ENCODE data around the gene VAV2.

Gene VAV2

DNA sequence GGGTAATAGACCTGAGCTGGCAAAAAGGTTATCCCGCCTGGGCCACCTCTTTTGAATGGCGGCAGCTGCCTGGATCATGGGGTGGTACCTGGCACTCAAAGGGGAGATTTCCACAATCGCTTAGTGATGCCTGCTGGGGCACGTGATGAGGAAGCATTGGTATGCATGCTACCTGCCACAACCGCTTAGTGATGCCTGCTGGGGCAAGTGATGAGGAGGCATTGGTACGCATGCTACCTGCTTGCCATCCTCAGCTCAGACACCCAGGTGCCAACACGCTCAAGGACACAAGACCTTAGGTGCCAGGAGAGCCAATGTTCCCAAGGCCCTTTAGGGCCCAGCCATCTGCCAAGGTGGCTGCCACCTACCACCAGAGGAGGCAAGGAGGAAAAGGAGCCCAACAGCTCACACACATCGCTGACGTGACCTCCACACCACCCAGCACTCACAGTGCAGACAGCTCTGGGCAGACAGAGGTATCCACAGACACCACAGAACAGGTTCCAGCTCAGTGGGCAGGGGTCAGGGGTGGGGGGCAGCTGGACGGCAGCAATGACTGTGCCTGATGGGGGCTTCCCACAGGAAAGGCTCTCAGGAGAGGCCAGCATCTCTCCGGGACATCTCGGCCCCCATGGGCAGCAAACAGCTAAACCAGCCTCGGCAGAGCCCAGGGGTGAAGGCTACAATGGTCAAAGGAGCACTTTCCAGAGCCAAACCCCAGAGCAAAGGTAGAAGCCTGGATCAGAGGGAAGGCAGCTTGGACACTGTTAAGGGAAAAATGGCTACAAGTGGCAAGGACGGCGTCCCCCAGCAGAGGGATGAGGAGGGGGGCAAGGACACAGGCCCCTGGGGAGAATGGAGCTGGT is 210.9 kb downstream of the VAV2 start:
- DNase-seq (ENCODE audit: low spot score) = no peak

DNA sequence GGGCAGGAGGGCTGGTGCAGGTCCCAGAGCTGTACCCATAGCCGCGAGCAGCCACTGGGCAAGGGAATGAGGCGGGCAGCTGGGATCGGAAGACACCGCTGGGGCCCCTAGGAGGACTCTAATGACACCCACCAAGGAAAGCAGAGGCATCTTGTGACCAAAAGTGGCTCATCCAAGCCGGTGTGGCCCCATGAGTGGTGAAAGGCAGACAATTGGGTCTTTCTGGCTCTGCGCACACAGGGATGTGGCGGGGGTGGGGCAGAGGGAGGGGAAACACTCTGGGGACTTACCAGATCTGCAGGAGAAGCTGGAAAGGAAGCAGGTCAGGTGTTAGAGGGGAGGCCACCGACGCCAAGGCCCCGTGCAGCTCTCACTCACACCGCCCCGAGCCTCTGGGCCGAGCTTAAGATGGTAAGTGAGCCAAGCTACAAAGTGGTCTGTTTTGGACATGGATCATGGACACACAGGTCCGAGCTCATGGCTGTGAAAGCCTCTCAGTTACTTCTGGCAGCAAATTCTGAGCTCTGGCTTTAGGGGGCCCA is 211.6 kb downstream of the VAV2 start:
- no peak for DNase-seq (ENCODE audit: low spot score)

DNA sequence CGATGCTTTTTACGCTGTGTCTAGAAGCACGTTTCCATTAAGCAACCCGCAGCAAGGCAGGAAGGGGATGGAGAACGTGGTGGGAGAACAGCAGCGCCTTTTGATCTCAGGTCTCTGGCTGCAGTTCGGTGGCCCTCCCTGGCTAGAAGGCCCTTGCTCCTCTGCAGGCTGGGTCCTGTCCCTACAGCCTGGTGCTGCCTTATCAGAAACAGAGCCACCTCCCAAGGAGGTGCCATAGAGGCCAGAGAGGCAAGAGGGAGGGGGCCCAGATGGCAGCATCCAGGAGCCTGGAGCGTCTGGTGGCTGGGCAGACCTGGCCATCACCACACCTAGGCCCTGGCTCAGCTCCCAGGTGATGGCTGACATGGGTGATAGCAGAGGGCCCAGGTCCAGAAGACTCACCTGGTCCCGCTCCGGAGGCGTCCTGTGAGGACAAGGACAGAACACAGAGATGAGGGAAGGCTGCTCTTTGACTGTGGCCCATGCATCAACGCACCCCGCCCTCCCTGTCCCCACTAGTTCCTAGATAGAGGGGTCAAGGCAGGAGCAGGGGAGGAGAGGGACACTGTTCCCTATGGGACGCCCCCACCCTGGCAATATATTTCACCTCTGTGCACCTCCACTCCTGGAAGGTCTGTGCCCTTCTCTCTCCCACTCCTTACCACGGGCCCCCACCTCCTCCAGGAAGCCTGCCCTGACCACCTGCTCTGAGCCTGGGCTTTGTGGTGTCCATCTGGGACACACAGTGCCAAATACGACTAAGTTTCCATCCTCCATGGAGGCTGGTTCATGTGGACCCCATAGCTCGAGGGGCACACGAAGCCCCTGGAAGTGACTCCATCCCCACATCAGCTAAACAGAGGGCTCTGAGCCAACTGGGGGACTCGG is 212.4 kb downstream of the VAV2 start:
- DNase-seq (ENCODE audit: low spot score) = no peak

DNA sequence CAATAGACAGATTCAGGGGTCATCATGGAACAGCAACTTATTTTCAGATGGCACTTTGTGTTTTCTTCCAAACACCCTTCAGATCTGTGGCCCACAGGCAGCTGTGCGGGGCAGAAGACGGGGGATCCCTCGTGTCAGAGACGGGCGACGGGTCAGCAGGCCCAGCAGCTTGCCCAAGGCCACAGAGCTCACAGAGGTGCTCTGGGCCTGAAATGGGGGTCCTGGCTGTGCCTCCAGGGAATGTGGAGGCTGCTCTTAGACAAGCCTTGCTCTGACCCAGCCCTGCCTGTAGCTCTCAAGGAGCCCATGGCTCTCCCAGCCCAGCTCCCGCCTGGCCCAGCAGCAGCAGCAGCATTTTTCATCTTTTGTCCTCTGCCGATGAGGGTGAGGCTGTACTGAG is 213.0 kb downstream of the VAV2 start:
- DNase-seq (ENCODE audit: low spot score) = no peak

DNA sequence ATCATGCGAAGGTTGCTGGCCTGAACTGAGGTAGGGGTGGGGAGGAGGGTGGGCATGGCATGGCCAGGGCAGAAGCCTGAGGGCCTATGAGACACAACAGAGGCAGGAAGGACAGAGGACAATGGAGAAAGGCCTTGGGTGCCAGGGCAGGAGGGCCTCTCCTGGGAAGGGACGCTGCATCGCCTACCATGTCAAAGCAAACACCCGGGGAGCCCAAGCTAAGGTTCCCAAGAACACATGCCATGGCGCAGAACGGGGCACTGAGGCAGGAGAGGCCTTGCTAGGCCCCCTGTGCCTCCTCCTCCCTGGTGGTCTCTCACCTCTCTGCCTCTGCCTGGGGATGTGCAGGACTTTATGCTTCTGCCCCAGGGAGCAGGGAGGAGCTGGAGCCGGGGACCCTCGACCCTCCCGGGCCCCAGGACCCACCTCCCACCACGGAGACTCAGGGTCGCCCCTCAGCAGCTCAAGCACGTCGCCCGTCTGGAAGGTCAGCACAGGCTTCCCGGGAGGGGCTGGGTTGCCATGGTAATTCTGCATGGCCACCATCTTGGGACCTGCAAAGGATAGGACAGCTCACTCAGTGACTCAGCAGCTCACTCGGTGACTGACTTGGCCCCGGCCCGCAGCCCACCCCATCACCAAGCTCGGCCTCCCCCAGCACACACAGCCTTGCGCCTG is 213.6 kb downstream of the VAV2 start:
- no peak for DNase-seq (ENCODE audit: low spot score)

DNA sequence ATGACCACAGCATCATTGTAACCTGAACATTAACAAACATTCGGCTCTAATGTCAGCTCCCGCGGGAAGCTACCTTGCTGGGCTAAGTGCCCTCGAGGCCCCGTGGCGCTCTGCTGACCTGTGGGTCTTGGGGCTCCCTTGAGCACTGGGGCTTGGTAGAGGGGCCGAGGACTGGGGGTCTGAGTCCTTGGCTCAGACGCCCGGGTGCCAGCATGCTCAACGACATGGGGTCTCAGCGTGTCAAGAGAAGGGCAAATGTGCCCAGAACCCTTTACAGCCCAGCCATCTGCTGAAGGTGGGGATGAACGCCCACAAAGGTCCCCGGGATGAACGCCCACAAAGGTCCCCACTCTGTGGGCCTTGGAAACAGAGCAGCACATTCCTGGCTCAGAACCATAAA is 214.3 kb downstream of the VAV2 start:
- DNase-seq (ENCODE audit: low spot score) = no peak

DNA sequence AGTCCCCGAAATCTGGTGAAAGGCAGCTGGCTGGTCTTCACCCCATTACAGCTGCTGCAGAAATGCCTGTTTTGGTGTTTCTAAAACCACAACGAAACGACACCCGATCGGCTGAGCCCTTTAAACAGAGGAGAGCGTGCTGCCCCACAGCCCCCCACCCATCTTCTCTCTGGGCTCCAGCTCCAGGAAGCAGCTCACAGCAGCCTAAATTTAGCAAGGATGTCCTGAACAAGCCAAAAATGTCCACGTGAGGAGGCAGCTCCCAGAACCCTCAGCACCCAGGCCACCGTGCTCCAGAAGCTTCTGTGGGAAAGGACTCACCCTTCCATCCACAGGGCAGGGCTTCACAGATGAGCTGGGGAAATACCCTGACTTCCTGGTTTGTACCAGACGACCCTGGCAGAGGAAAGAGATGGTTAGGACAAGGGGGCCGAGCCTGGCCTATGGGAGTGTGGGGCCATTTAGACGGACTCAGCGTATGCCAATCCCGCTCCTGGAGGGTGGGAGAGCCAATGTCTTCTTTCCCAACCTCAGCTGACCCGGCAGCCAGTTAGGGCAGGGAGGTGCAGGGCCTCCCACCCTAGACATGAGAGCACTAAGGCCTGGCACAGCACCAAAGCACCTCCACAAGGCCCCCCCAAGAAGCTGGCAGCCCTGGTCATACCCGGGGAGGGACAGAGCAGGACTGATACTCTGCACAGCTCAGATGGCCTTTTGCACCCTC is 214.9 kb downstream of the VAV2 start:
- no peak for DNase-seq (ENCODE audit: low spot score)

DNA sequence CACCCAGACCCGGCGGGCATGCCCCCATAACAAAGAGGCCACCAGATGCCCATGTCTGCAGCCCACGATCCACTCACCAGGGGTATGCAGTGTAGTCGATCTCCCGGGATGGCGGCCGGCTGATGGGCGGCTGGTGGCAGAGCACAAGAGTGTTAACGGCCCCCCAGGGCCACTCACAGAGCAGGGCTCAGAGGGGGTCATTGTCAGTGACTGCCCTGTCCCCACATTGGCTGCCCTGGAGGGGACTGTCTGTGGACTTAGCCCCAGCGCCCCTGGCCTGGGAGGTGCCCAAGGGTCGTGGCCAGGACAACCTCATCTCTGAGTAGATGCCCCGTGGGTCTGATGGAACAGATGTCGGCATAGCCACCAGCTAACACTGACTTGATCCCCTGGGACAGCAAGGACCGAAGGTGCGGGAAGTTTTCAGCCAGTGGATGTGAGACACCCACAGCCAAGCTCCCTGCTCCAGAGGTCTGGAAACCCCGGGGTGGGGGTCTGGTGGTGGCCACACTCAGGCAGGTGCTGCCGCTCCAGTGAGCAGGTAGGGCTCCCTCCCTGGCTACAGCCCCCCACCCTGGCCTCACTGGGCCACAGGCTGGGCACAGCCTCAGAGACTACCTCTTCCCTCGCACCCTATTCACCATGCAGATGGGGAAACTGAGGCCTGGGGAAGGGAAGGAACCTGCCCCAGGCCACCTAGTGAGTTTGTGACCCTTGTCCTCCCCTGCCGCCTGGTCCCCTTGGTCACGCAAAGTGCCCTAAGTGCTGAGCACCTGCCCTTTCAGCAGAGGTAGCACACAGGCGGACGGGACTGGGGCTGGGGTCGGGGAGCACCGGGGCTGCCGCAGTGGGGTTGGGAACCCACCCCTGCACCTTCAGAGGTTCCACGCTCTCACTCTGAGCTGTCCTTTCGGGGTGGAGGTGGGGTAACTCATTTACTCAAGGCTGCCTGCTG is 215.9 kb downstream of the VAV2 start:
- DNase-seq (ENCODE audit: low spot score) = no peak

DNA sequence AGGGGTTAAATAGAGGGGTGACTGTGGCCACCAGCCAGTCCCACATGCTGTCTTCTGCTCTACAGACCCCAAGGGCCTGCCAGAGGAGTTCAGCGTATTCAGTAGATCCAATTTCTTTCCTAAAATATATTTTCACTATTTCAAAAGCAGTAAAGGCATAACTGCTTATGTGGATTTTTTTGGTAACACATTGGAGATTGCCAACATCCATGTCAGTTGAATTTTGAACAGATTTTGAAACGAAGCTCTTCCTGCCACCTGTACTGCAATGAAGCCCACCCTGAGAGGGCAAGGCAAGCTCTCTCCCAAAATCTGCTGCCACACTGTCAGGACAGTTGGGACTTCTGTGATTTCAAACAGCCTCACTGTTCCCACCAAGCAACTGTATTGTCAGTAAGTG is 216.8 kb downstream of the VAV2 start:
- DNase-seq (ENCODE audit: low spot score) = no peak

DNA sequence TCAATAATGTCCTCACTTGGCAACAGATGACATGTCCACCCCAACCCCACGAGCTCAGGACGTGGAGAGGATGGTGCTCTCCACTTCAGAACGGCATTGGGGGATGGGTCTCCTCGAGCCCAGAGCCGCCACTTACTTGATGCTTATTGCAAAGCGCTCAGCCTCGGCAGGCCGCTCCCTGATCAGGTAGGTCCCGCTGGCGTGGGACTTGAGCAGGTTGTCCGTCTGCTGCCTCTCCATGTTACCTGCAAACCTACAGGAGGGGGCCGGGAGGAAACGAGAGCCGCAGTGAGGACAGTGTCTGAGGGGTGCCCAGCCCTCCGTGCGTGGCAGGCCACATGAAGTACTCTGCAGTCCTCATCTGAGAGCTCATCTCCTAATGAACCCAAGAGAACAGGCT is 217.3 kb downstream of the VAV2 start:
- DNase-seq (ENCODE audit: low spot score) = no peak

DNA sequence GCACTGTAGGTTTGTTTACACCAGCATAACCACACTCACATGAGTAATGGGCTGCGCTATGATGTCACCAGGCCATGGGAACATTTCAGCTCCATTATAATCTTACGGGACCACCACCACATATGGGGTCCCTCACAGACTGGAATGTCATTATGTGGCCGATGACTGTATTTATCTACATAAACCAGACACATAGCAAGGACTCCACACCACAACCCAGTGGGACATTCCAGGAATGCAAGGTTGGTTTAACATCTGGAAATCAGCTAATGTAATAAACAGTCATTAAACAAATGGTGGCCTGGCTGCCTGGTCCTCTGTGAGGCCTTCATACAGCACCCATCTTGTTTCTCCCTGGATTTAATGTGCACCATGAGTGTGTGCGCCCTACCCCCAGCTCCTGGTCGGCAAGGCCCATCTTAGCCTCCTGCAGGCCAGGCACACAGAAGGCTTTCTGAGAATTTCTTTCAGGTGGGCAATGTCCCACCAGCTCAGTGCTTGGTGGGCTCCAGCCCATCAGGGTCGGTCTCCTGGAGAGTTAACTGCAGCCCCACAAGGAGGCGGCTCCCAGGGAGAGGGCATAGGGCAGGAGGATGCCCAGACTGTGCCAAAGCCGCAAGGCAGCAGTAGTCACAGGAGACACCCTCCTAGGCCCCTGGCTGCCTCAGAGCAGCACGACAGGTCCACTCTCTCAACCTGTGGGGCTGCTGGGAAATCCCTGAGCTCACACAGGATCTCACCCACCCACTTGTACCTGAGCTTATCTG is 218.1 kb downstream of the VAV2 start:
- DNase-seq (ENCODE audit: low spot score) = no peak

DNA sequence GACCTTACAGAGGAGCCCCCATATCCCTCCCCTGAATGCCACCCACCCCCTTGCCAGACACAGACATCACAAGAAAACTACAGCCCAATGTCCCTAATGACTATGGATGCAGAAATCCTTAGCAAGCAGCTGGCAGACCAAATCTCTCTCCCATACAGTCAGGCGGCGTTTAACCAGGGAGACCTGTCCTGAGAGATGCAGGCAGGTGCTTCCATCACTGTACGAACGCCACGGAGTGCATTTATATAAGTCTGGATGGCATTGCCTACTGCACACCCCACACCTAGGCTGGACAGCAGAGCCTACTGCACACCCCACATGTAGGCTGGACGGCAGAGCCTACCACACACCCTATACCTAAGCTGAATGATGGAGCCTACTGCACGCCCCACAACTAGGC is 219.5 kb downstream of the VAV2 start:
- DNase-seq (ENCODE audit: low spot score) = no peak

DNA sequence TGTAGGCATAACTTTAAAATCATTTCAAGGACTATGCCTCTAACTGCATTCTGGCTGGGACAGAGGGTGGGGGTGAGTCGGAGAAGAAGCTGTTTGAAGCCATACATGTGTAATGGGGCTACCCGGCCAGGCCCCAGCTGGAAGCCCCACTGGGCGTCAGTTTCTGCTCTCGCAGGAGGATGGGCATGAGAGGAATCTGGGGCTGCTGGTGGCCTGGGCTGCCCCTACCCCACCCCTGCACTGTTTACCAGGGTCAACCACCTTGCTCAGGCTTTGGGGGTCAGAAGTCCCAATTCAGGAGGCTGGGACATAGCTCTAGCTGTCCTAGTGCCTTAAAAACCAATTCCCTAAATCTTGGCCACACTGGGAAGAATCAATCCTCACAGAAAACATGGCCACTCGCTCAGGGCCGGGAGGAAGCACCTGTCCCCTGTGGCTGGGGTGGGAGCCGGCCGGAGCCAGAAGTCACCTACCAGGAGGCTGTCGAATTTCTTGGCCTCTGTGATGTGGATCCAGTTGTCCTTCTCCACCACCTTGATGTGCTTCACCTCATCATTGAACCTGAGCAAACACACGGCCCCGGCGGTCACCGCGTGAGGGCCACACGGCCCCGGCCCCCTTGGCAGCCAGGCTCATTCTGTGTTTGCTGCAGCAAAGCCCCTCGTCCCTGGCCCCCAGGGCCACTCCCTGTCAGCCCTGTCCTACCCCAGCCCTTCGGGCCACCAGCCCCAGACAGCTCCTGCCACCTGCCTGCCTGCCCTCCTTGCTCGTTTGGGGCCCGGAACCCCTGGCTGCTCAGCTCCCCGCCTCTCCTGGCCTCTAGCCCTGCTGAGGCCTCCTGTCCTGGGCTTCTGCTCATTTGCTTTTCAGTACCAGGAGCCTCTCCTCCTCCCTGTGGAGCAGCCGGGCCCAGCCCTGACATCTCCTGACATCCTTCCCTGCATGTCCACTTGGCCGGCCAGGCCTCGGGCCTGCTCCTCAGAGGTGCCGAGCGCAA is 220.3 kb downstream of the VAV2 start:
- DNase-seq (ENCODE audit: low spot score) = no peak

DNA sequence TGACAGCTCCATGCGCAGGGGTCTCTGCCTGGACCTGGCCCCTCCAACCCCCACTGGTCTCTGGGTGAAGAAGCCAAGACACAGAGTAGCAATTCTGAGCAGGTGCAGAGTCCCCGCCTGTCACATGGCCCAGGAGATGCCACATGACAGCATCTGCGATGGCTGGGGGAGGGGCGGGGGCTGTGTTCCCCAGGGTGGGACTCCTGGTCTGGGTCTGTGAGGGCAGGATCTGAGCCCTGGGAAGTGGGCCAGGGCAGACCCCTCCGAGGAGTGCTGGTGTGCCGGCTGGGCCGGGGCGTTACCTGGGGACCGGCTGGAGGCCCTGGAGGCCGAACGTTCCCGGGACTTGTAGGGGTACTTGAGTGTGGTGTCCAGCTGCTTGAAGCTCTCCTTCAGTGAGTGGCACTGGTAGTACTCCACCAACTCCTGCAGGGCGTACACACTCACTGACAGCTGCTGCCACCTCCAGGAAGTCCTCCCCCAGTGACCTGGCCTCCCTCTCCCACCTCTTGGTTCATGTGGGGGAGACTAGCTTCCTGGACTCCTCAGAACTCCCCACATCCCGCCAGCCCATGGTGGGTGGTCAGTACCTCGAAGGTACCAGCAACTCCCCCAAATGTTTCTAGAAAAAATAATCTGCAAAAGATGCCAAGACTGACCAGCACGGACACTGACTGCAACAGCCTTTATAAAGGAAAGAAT is 221.9 kb downstream of the VAV2 start:
- DNase-seq (ENCODE audit: low spot score) = no peak

DNA sequence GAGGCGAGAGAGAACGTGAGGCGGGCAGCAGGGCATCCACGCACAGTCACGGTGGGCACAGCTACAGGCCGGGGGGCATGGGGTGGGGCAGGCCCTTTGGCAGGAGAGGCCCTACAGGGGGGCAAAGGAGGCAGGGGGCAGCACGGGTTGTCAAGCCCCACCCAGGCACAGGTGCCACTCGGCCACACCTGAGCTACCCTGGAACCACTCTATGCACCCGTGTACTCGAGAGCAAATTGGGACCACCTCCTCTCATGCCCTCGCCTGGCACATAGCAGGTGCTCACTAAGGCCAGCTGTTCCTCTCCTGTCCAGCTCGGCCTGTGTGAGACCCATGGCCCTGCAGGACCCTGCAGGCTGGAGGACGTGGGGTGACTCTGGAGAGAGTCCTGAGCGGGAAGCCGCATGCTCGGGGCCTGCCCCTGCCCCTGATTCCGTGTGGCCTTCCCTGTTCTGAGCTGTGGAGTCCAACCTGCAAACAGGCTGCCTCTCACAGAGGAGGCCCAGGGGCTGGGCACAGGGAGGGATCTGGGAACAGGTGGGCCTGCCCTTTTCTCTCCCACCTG is 222.5 kb downstream of the VAV2 start:
- DNase-seq (ENCODE audit: low spot score) = no peak

DNA sequence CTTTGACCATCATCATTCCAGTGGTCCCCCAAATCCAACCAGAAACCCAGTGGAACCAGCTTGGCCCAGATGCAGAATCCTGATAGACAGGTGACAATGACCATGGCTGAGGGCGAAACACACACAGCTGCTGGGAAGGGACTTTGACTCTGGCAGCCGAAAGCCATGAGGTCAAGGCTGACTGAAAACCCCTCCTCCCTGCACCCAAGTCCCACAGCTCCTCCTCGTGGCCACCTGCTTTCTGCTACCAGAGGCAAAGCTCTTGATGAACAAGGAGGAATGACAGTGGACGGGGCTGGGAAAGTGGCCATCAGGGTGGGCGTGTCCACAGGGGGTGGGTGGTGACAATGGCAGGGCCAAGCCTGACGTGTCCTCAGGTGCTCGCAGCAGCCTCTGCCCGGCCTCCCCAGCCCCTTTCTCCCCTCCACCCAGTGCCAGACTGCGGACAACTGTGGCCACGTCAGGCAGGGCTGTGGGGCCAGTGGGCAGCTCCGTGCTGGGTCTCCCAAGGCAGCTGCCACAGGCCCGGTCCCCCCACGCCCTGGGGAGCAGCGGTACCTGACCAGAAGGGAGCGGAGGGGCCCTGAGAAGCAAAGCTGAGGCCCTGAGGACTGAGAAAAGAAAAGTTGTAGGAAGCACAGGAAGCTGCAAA is 223.1 kb downstream of the VAV2 start:
- DNase-seq (ENCODE audit: low spot score) = no peak

DNA sequence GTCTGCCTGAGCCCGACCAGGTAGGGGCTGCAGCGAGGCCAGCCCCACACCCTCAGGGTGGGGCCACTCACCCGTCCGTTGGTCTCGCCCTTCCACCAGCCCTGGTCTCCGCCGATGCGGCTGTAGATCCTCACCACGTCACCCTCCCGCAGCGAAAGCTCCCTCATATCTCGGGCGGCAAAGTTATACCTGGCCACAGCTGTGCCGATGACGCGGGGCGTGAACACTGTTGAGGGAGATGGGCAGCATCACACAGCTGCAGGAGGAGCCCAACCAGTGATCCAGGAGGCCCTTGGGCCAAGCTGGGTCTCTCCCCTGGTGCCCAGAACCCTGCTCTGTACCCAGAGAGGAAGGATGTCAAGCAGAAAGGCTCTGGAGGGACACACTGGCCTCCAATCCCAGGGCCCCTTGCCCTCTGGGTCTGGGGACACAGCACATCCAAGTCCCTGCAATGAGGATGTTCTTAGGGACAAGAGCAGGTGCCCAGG is 223.7 kb downstream of the VAV2 start:
- DNase-seq (ENCODE audit: low spot score) = no peak
